ENCODE measurements around the gene DNAJB9. TPM values are rescaled to one million over a fixed set of nuclear protein-coding genes. Genes with fewer than 3 reads are reported as not detected.

The DNAJB9 gene
- total and polyA plus RNA-seq, 4 donors = 11.4 to 40.0 (median 28.1) TPM

GRCh38 chr7:108576116-108576515 lies 6.4 kb downstream of the DNAJB9 start:
- peaks cover 0 to 9% (median 0%) of the 10 kb centered on the region in 5 donors for H3K4me1 ChIP-seq (ENCODE audit: control insufficient read depth in 5 of 5, insufficient read depth in 5 of 5, low read length in 5 of 5)
- H3K9me3 ChIP-seq (ENCODE audit: control insufficient read depth in 4 of 4, insufficient read depth in 3 of 4, low read length in 3 of 4) = peaks cover 0 to 9% (median 2%) of the 10 kb centered on the region in 4 donors
- no peak overlapping the region for H3K27ac ChIP-seq (ENCODE audit: low read depth in 1 of 2, low read length in 1 of 2)
- H3K27me3 ChIP-seq (ENCODE audit: control insufficient read depth in 3 of 3, insufficient read depth in 3 of 3, low read length in 2 of 3) = no peaks in the 10 kb centered on the region
- 95 to 96% methylated on average over 1 of the region's 1 CpG for WGBS, 2 donors
- DNase-seq (no peak), ATAC-seq (ENCODE audit: insufficient read depth, low FRiP score) (no peak)
- TF ChIP-seq CTCF (IDR thresholded peaks at IDR 0.05; ENCODE audit: control extremely low read depth, extremely low read depth) = no peak
- H3K9ac ChIP-seq (ENCODE audit: insufficient read depth in 1 of 2, low read length in 2 of 2) = no peak overlapping the region
- H3K4me3 ChIP-seq = no peak overlapping the region
- peaks cover 0 to 17% (median 6%) of the 10 kb centered on the region in 4 donors for H3K36me3 ChIP-seq (ENCODE audit: control insufficient read depth in 4 of 4, insufficient read depth in 4 of 4, low read length in 4 of 4)

DNA sequence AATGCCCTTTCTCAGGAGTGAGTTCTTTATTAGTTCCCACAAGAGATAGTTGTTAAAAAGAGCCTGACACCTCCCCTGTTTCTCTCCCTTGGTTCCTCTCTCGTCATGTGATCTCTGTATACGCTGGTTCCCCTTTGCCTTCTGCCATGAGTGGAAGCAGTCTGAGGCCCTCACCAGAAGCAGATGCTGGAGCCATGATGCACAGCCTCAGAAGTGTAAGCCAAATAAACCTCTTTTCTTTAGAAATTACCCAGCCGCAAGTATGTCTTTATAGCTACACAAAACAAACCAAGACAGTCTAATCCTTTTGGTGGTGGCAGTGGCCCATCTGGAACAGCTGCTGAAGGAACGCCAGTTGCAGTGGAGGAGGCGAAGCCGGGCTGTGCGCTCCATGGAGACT lies 9.3 kb downstream of the DNAJB9 start:
- H3K9ac ChIP-seq (ENCODE audit: insufficient read depth in 1 of 2, low read length in 2 of 2) = no peak overlapping the region
- no peaks in the 10 kb centered on the region for H3K27me3 ChIP-seq (ENCODE audit: control insufficient read depth in 3 of 3, insufficient read depth in 3 of 3, low read length in 2 of 3)
- ATAC-seq (ENCODE audit: insufficient read depth, low FRiP score) = no peak
- H3K27ac ChIP-seq (ENCODE audit: low read depth in 1 of 2, low read length in 1 of 2) = no peak overlapping the region
- peaks cover 0 to 6% (median 0%) of the 10 kb centered on the region in 5 donors for H3K4me1 ChIP-seq (ENCODE audit: control insufficient read depth in 5 of 5, insufficient read depth in 5 of 5, low read length in 5 of 5)
- no peak for TF ChIP-seq CTCF (IDR thresholded peaks at IDR 0.05; ENCODE audit: control extremely low read depth, extremely low read depth)
- no peak for DNase-seq
- 96 to 97% methylated on average over 7 of the region's 7 CpGs for WGBS, 2 donors
- peaks cover 0 to 9% (median 2%) of the 10 kb centered on the region in 4 donors for H3K9me3 ChIP-seq (ENCODE audit: control insufficient read depth in 4 of 4, insufficient read depth in 3 of 4, low read length in 3 of 4)
- H3K4me3 ChIP-seq = no peak overlapping the region
- H3K36me3 ChIP-seq (ENCODE audit: control insufficient read depth in 4 of 4, insufficient read depth in 4 of 4, low read length in 4 of 4) = peaks cover 0 to 12% (median 5%) of the 10 kb centered on the region in 4 donors

DNA sequence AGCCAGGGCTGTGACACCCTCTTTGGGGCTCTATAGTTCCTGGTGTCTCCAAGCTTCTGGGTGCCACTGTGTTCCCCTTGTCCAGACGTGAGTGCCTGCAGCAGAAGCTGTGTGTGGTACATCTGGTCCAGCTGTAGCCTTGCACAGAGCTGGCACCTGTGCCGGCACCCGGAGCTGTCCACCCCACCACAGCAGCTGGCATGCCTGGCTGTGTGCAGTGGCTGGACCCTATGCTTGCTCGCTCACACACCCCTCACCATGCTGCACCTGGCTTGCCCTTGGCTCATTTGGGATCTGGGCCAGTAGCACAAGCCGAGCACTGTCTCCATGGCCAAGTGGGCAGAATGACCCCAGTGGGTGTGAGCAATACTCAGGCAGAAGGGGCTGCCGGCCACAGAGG lies 10.6 kb downstream of the DNAJB9 start:
- H3K27ac ChIP-seq (ENCODE audit: low read depth in 1 of 2, low read length in 1 of 2) = no peak overlapping the region
- DNase-seq (no peak), ATAC-seq (ENCODE audit: insufficient read depth, low FRiP score) (no peak)
- H3K4me3 ChIP-seq = no peak overlapping the region
- H3K36me3 ChIP-seq (ENCODE audit: control insufficient read depth in 4 of 4, insufficient read depth in 4 of 4, low read length in 4 of 4) = peaks cover 0 to 8% (median 4%) of the 10 kb centered on the region in 4 donors
- peaks cover 0 to under 1% (median 0%) of the 10 kb centered on the region in 5 donors for H3K4me1 ChIP-seq (ENCODE audit: control insufficient read depth in 5 of 5, insufficient read depth in 5 of 5, low read length in 5 of 5)
- 80 to 82% methylated on average over 6 of the region's 6 CpGs for WGBS, 2 donors
- TF ChIP-seq CTCF (IDR thresholded peaks at IDR 0.05; ENCODE audit: control extremely low read depth, extremely low read depth) = no peak
- H3K27me3 ChIP-seq (ENCODE audit: control insufficient read depth in 3 of 3, insufficient read depth in 3 of 3, low read length in 2 of 3) = no peaks in the 10 kb centered on the region
- no peak overlapping the region for H3K9ac ChIP-seq (ENCODE audit: insufficient read depth in 1 of 2, low read length in 2 of 2)
- peaks cover 0 to 9% (median 2%) of the 10 kb centered on the region in 4 donors for H3K9me3 ChIP-seq (ENCODE audit: control insufficient read depth in 4 of 4, insufficient read depth in 3 of 4, low read length in 3 of 4)
